ENCODE measurements around the gene CISH. TPM values are rescaled to one million over a fixed set of nuclear protein-coding genes. Genes with fewer than 3 reads are reported as not detected.

Gene CISH
- total RNA-seq, 1 experiment from 2014 or later = 2.7 TPM

GRCh38 chr3:50616003-50616769 lies 4.6 kb upstream of the CISH start:
- H3F3A ChIP-seq (ENCODE audit: insufficient read depth, low read depth) = peaks cover 12% of the 10 kb centered on the region; the same call in 1 of the 2 replicates
- H3K36me3 ChIP-seq (ENCODE audit: low read depth) = peaks cover 3% of the 10 kb centered on the region; the same call in 1 of the 2 replicates
- no peaks in the 10 kb centered on the region for H3K9me3 ChIP-seq (ENCODE audit: insufficient read depth, low read depth)
- TF ChIP-seq CTCF (conservative IDR thresholded peaks at IDR 0.05) (peak; percentile 94), EZH2 (IDR thresholded peaks at IDR 0.05; ENCODE audit: low read depth) (no peak)
- peaks cover 37% of the 10 kb centered on the region for H3K4me1 ChIP-seq (replicated peaks; ENCODE audit: insufficient read depth)
- peak overlapping the region; percentile 78 for H3K4me2 ChIP-seq
- intact Hi-C loops (cut with micrococcal nuclease; ENCODE audit: unreplicated experiment) = loop anchor here (1.0 to 5.0 kb wide), 8 partner anchors 36 to 1067 kb away; no protein-coding TSS in a partner anchor
- peak; percentile 71 to 83 for DNase-seq
- POLR2A ChIA-PET (ENCODE audit: unreplicated experiment) = interaction anchor here (0.5 to 1.3 kb wide), 4 partner anchors 30 to 1380 kb away, joined by 3 to 11 read pairs (median 4); no protein-coding TSS in a partner anchor
- H3K27ac ChIP-seq = no peak overlapping the region
- no peaks in the 10 kb centered on the region for H3K27me3 ChIP-seq (ENCODE audit: insufficient read depth, low read depth)
- H3K4me3 ChIP-seq = peak overlapping the region; percentile 54
- peaks cover 36% of the 10 kb centered on the region for H3K79me2 ChIP-seq (ENCODE audit: low read depth)
- H4K20me1 ChIP-seq (ENCODE audit: insufficient read depth) = no peaks in the 10 kb centered on the region
- CTCF ChIA-PET = interaction anchor here (0.8 to 1.7 kb wide), 10 partner anchors 37 to 1066 kb away, joined by 3 to 16 read pairs (median 6); partner anchors contain the start of genes HEMK1 and MANF
- TSS peak; percentile 52 for BruUV-seq (replicated peaks)
- H2AFZ ChIP-seq = peak overlapping the region; percentile 73
- H3K9me2 ChIP-seq (ENCODE audit: insufficient read depth) = no peaks in the 10 kb centered on the region

- POLR2A ChIA-PET (ENCODE audit: unreplicated experiment) = no interaction called here
- intact Hi-C loops (cut with micrococcal nuclease; ENCODE audit: unreplicated experiment) = loop anchor here (2.0 to 5.0 kb wide), 4 partner anchors 192 to 882 kb away; no protein-coding TSS in a partner anchor
- H3K4me2 ChIP-seq = no peak overlapping the region
- DNase-seq = no peak
- peaks cover 3% of the 10 kb centered on the region; the same call in 1 of the 2 replicates for H3K36me3 ChIP-seq (ENCODE audit: low read depth)
- H2AFZ ChIP-seq = no peak overlapping the region
- H4K20me1 ChIP-seq (ENCODE audit: insufficient read depth) = no peaks in the 10 kb centered on the region
- no TSS peak for BruUV-seq (replicated peaks)
- peaks cover 33% of the 10 kb centered on the region for H3K4me1 ChIP-seq (replicated peaks; ENCODE audit: insufficient read depth)
- H3K9me3 ChIP-seq (ENCODE audit: insufficient read depth, low read depth) = no peaks in the 10 kb centered on the region
- no peak overlapping the region for H3K4me3 ChIP-seq
- H3K27ac ChIP-seq = no peak overlapping the region
- H3F3A ChIP-seq (ENCODE audit: insufficient read depth, low read depth) = peaks cover 12% of the 10 kb centered on the region; the same call in 1 of the 2 replicates
- CTCF ChIA-PET = no interaction called here
- no peaks in the 10 kb centered on the region for H3K27me3 ChIP-seq (ENCODE audit: insufficient read depth, low read depth)
- TF ChIP-seq CTCF (conservative IDR thresholded peaks at IDR 0.05) (no peak), EZH2 (IDR thresholded peaks at IDR 0.05; ENCODE audit: low read depth) (no peak)
- H3K9me2 ChIP-seq (ENCODE audit: insufficient read depth) = no peaks in the 10 kb centered on the region
- H3K79me2 ChIP-seq (ENCODE audit: low read depth) = peaks cover 28% of the 10 kb centered on the region
Observed at GRCh38 chr3:50615190-50615589, 3.6 kb upstream of the CISH start.

GRCh38 chr3:50612970-50613846 lies 1.6 kb upstream of the CISH start:
- H3K27ac ChIP-seq = no peak overlapping the region

More at GRCh38 chr3:50612970-50613846, 1.6 kb upstream of the CISH start:
- TF ChIP-seq CTCF (conservative IDR thresholded peaks at IDR 0.05) = no peak
- no peak for TF ChIP-seq EZH2 (IDR thresholded peaks at IDR 0.05; ENCODE audit: low read depth)
- BruUV-seq (replicated peaks) = no TSS peak
- no peak overlapping the region for H3K4me3 ChIP-seq
- no peak overlapping the region for H2AFZ ChIP-seq
- peaks cover 8% of the 10 kb centered on the region for H3K79me2 ChIP-seq (ENCODE audit: low read depth)
- H3K4me2 ChIP-seq = no peak overlapping the region
- ChIA-PET CTCF (interaction anchor here (0.6 to 1.1 kb wide), 3 partner anchors 11 to 887 kb away, joined by 3 to 7 read pairs (median 5); partner anchors contain the start of gene DCAF1), POLR2A (ENCODE audit: unreplicated experiment) (interaction anchor here (0.8 kb wide), 1 partner anchor 44 kb away, joined by 6 read pairs; the partner anchor contains the start of gene HEMK1)
- H3K36me3 ChIP-seq (ENCODE audit: low read depth) = no peaks in the 10 kb centered on the region
- H3K4me1 ChIP-seq (replicated peaks; ENCODE audit: insufficient read depth) = peaks cover 13% of the 10 kb centered on the region
- H3K27me3 ChIP-seq (ENCODE audit: insufficient read depth, low read depth) = no peaks in the 10 kb centered on the region
- H3K9me2 ChIP-seq (ENCODE audit: insufficient read depth) = no peaks in the 10 kb centered on the region
- H3K9me3 ChIP-seq (ENCODE audit: insufficient read depth, low read depth) = no peaks in the 10 kb centered on the region
- DNase-seq = no peak
- H3F3A ChIP-seq (ENCODE audit: insufficient read depth, low read depth) = peaks cover 12% of the 10 kb centered on the region; the same call in 1 of the 2 replicates
- intact Hi-C loops (cut with micrococcal nuclease; ENCODE audit: unreplicated experiment) = loop anchor here (2.0 kb wide), 1 partner anchor 262 kb away; the partner anchor contains the start of genes CYB561D2 and NPRL2
- no peaks in the 10 kb centered on the region for H4K20me1 ChIP-seq (ENCODE audit: insufficient read depth)
